ENCODE data around the gene OLIG2.

Gene OLIG2

GRCh38 chr21:33019885-33020557 is 5.7 kb upstream of the OLIG2 start:
- DNase-seq (ENCODE audit: low read depth in 2 of 2) = no peak

- DNase-seq (ENCODE audit: low read depth in 2 of 2) = no peak
Measured at GRCh38 chr21:33020558-33021100, 5.1 kb upstream of the OLIG2 start.

GRCh38 chr21:33021150-33021549 is 4.6 kb upstream of the OLIG2 start:
- DNase-seq (ENCODE audit: low read depth in 2 of 2) = no peak

GRCh38 chr21:33021667-33022066 is 4.1 kb upstream of the OLIG2 start:
- DNase-seq (ENCODE audit: low read depth in 2 of 2) = no peak

- no peak for DNase-seq (ENCODE audit: low read depth in 2 of 2)
Measured at GRCh38 chr21:33022489-33022827, 3.3 kb upstream of the OLIG2 start.

- no peak for DNase-seq (ENCODE audit: low read depth in 2 of 2)
Measured at GRCh38 chr21:33022828-33023573, 2.7 kb upstream of the OLIG2 start.

GRCh38 chr21:33023574-33024200 is 2.0 kb upstream of the OLIG2 start:
- no peak for DNase-seq (ENCODE audit: low read depth in 2 of 2)

GRCh38 chr21:33024201-33025103 is 1.3 kb upstream of the OLIG2 start:
- DNase-seq (ENCODE audit: low read depth in 2 of 2) = no peak

- DNase-seq (ENCODE audit: low read depth in 2 of 2) = no peak
Measured at GRCh38 chr21:33025106-33025488, 638 bp upstream of the OLIG2 start.

- no peak for DNase-seq (ENCODE audit: low read depth in 2 of 2)
Measured at GRCh38 chr21:33026443-33026858, 716 bp downstream of the OLIG2 start.

GRCh38 chr21:33026878-33027400 is 1.2 kb downstream of the OLIG2 start:
- DNase-seq (ENCODE audit: low read depth in 2 of 2) = no peak

GRCh38 chr21:33027401-33028286 is 1.9 kb downstream of the OLIG2 start:
- no peak for DNase-seq (ENCODE audit: low read depth in 2 of 2)

- DNase-seq (ENCODE audit: low read depth in 2 of 2) = no peak
Measured at GRCh38 chr21:33028287-33028670, 2.5 kb downstream of the OLIG2 start.

- DNase-seq (ENCODE audit: low read depth in 2 of 2) = no peak
Measured at GRCh38 chr21:33028773-33029384, 3.1 kb downstream of the OLIG2 start.

GRCh38 chr21:33029385-33029921 is 3.7 kb downstream of the OLIG2 start:
- no peak for DNase-seq (ENCODE audit: low read depth in 2 of 2)

GRCh38 chr21:33029975-33030461 is 4.3 kb downstream of the OLIG2 start:
- no peak for DNase-seq (ENCODE audit: low read depth in 2 of 2)

GRCh38 chr21:33030633-33031032 is 4.9 kb downstream of the OLIG2 start:
- no peak for DNase-seq (ENCODE audit: low read depth in 2 of 2)

GRCh38 chr21:33031152-33031911 is 5.6 kb downstream of the OLIG2 start:
- no peak for DNase-seq (ENCODE audit: low read depth in 2 of 2)

Measured in stimulated activated CD4-positive, alpha-beta T cell treated with anti-CD3 and anti-CD28 coated beads, Interleukin-4, amount 100 ng/mL, for 48 hours (primary cell).